Bronchial epithelial cell (primary cell): ENCODE data around the gene PRPF4. TPM values are rescaled to one million over a fixed set of nuclear protein-coding genes. Genes with fewer than 3 reads are reported as not detected.

Experiments
- DNase-seq: peaks from one replicate; pipeline ENCODE4 v3.0.0-alpha.2; 2010; ENCODE audit warnings: low read depth
- FAIRE-seq: peaks from 2 replicates; lab custom pipeline; 2011; peaks lifted over from hg19 to GRCh38; lab: Jason Lieb, UNC
- H3K27me3 ChIP-seq: 2 replicates; pipeline ENCODE4 v1.5.1; 2011; ENCODE audit warnings: low read length; ENCODE audit not compliant: control insufficient read depth, insufficient read depth
- H3K36me3 ChIP-seq: 2 replicates; pipeline ENCODE4 v1.5.1; 2011; ENCODE audit warnings: low read length; ENCODE audit not compliant: control insufficient read depth, insufficient read depth
- H3K4me3 ChIP-seq: 2 replicates; pipeline ENCODE4 v1.5.1; 2011; ENCODE audit warnings: mild to moderate bottlenecking, low read depth, low read length, control low read depth
- total RNA-seq: library from RNA; depleted of rRNA; stranded (reverse); fragments of >200 nt; gene quantifications from 2 replicates; pipeline ENCODE4 v1.2.1, GENCODE V29; 2014
- TF ChIP-seq, protein P1 (sequence below): IDR thresholded peaks from 2 replicates; pipeline ENCODE4 v1.5.1; 2011; ENCODE audit warnings: mild to moderate bottlenecking, moderate library complexity, low read length, control low read depth, inconsistent platforms; ENCODE audit not compliant: insufficient read depth, severe bottlenecking

Gene PRPF4
- total RNA-seq, 1 donor from 2014 or later: 45.3 TPM

DNA sequence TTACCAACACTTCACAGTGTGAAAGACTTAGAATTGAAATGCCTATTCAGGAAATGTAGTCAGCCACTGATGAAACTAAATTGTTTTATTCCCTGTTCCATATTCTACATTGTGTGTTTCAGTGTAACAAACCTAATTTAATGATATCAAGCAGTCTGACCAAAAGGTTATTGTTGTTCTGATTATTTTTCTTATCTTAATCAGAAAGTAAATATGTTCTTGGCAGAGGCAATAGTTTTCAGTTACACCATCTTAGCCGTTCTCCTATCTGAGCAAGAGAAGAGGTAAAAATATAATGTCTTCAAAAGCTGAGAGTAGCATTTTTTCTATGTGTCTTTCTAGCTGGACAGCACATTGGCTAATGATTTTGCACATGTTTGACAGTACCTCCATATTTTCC is 17.2 kb upstream of the PRPF4 start:
- Histone ChIP-seq H3K4me3 (no peak overlapping the region), H3K36me3 (peaks cover 5% of the 10 kb centered on the region), H3K27me3 (no peaks in the 10 kb centered on the region)
- DNase-seq: no peak
- TF ChIP-seq, protein P1, sequence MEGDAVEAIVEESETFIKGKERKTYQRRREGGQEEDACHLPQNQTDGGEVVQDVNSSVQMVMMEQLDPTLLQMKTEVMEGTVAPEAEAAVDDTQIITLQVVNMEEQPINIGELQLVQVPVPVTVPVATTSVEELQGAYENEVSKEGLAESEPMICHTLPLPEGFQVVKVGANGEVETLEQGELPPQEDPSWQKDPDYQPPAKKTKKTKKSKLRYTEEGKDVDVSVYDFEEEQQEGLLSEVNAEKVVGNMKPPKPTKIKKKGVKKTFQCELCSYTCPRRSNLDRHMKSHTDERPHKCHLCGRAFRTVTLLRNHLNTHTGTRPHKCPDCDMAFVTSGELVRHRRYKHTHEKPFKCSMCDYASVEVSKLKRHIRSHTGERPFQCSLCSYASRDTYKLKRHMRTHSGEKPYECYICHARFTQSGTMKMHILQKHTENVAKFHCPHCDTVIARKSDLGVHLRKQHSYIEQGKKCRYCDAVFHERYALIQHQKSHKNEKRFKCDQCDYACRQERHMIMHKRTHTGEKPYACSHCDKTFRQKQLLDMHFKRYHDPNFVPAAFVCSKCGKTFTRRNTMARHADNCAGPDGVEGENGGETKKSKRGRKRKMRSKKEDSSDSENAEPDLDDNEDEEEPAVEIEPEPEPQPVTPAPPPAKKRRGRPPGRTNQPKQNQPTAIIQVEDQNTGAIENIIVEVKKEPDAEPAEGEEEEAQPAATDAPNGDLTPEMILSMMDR: no peak
- FAIRE-seq: no peak

DNA sequence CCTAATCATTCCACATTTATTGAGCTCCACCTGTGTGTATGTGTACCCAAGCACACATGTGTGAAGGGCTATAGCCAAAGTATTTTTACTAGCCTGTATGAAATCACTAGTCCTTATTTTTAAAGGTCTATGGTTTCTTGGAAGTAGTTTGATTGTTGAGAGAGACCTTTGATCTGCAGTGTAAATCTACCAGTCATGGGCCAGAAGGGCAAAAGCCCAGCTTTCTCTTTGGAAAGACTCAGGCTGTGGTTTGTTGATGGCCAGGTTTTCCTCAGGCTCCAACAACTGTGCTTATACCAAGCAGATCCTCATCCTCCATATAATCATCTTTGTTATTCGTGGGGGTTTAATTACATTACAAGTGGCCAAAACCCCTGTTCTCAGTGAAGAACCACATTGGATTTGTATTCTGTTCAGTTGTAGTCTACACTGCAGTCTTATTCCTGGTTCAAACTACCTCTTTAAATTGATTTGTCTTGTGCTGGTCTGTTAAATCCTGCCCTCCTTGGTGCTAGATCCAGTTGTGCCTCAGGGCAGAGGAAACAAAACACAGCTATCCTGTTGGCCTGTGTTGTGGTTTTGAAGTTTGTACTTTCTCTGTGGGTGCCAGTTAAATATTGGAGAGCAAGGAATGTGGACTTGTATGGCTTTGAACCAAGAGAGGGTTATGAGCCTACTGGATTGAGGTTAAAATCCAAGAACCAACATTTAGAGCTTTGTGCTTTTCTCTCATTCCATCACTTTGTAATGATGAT is 13.4 kb upstream of the PRPF4 start:
- Histone ChIP-seq H3K27me3 (no peaks in the 10 kb centered on the region), H3K4me3 (no peak overlapping the region), H3K36me3 (peaks cover 5% of the 10 kb centered on the region)
- FAIRE-seq (no peak), DNase-seq (no peak)
- TF ChIP-seq, protein P1: no peak

DNA sequence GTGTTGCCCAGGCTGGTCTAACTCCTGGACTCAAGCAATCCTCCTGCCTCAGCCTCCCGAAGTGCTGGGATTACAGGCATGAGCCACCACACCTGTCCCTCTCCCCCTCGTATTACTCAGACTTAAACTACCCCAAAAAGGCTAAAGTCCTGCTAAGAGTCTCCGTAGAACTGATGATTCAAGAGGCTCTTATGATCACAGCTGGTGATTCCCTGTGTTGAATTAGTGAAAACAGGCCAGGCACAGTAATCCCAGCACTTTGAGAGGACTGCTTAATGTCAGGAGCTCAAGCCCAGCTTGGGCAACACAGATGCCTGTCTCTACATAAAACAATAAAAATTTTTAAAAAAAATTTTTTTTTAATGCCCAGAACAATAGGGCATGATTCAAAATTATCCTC is 9.3 kb upstream of the PRPF4 start:
- no peak for DNase-seq
- H3K36me3 ChIP-seq: peaks cover 5% of the 10 kb centered on the region
- no peak for FAIRE-seq
- no peak overlapping the region for H3K4me3 ChIP-seq
- TF ChIP-seq, protein P1: no peak
- H3K27me3 ChIP-seq: no peaks in the 10 kb centered on the region

DNA sequence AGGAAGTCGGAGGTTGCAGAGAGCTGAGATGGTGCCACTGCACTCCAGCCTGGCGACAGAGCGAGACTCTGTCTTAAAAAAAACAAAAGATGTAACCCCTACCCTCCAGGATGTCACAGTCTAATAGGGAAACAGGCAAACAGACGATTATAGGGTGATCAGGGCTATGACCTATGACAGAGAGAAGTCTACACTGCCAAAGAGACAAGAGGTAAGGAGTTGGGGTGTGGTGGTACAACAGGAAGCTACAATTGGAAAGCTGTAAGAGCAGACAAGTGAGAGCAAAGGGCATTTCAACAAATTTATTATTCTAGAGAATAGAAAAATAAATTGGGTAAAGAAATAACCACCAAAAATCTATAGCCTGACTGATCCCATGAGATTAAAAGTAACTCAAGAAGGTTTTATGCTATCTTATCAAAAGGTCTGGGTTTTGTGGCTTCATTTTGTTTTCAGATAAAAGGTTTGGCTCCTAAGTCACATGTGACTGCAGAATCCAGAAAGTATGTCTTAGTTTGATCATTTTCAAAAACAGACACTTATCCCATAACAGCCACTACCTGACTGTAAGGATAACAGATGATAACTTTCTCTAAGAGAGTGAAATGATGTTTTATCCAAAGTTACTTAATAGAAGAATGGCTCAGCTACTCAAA is 7.4 kb upstream of the PRPF4 start:
- TF ChIP-seq, protein P1: no peak
- FAIRE-seq: no peak

DNA sequence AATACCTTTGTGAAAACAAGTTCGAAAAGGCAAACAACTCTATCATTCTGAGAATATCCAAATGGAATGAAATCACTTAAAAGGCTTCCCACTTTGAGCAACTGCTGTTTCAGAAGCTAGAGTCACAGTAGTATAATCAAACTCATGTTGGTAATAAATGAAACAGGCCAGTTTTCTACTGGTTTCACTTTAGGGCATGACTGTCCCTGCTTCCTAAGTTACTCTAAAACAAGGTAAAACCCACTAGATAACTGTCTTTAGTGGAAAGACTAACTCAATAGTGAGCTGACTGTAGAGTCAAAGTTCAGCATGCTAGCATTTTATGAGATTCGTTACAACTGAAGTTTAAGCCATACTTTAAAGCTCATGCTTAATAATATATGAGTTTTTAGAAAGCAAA is 6.1 kb upstream of the PRPF4 start:
- Histone ChIP-seq H3K4me3 (no peak overlapping the region), H3K27me3 (no peaks in the 10 kb centered on the region), H3K36me3 (peaks cover 15% of the 10 kb centered on the region)
- TF ChIP-seq, protein P1: no peak
- DNase-seq: no peak
- FAIRE-seq: no peak

More for the DNA sequence above, 7.4 kb upstream of the PRPF4 start:
- no peaks in the 10 kb centered on the region for H3K27me3 ChIP-seq
- DNase-seq: no peak
- no peak overlapping the region for H3K4me3 ChIP-seq
- peaks cover 14% of the 10 kb centered on the region for H3K36me3 ChIP-seq

DNA sequence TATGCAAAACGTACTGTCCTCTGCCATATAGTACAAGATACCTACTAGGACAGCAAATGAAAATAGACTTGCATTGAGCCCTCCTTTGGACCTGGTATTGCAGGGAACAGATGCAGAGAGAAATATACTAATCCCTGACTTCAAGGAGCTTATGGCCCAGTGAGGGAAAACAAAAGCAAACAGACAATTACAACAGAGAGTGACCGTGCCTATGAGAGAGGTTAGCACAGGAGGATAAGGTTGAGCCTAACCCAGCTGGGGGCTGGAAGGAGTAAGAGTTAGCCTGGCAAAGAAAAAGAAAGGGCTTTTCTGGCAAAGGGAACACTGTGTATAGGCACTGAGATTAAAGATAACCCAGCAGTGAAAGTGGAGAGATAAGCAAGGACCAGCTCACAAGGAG is 5.6 kb upstream of the PRPF4 start:
- DNase-seq (no peak), FAIRE-seq (no peak)
- H3K4me3 ChIP-seq: no peak overlapping the region
- no peaks in the 10 kb centered on the region for H3K27me3 ChIP-seq
- peaks cover 15% of the 10 kb centered on the region for H3K36me3 ChIP-seq
- TF ChIP-seq, protein P1: no peak
